H4 (cell line): ENCODE measurements around the gene SMU1. TPM values are rescaled to one million over a fixed set of nuclear protein-coding genes. Genes with fewer than 3 reads are reported as not detected.

Experiments used
- DNase-seq: peaks from one replicate; pipeline ENCODE4 v3.0.0-alpha.2; 2015; ENCODE audit warnings: low spot score
- total RNA-seq: library from RNA; depleted of rRNA; stranded (reverse); fragments of >200 nt; shearing (Covaris generic); gene quantifications from 2 replicates; pipeline ENCODE4 v1.2.3, GENCODE V29; 2014; rRNA removed

The SMU1 gene
- 31.8 and 32.0 TPM in 2 replicates for total RNA-seq

DNA sequence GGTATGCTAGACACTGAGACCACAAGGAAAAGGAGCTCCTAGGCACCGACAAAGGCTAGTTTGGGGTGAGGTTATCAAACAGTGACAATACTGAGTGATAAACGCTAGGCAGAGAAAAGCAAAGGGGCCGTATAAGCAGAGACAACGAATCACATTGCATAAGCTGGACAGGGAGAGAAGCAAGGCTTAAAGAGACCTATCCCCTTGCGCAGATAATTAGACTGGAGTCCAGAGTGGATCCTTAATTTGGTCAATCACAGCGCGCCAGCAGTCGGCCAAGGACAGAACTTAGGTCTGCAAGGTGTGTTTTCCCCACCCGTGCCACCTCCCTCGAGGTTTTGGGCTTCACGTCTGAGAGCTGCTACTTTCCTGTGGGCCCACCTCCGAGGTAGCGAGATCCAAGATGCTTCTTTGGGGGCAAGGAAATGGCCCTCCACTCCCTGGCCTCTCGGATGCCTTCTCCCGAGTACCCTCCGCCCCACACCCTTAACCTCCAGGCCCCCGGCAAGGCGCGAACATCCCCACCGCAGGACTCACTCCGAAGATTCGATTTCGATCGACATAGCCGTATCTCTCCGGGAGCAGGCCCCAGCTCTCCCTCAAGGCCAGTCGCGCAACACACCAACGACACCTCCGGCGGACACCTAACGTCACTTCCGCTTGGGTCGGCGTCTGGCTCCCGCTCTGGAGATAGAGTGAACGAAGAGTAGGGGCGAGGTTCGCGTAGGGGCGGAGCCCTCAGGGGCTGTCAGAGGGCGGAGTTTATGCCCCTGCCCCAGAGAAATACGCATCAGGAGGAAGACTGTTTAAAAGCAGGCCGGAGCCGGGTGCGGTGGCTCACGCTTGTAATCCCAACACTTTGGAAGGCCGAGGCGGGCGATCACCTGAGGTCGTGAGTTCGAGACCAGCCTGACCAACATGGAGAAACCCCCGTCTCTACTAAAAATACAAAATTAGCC lies at the start of gene SMU1:
Gene SMU1 (minus strand): TSS at position 629 of the 959 bp plus-strand sequence. CDS start 66 bp downstream, at position 563.
- peak; percentile 96 for DNase-seq

- DNase-seq: no peak
Measured at GRCh38 chr9:33125461-33125860, 49.0 kb upstream of the SMU1 start.

- DNase-seq: no peak
Measured at GRCh38 chr9:33124751-33125381, 48.4 kb upstream of the SMU1 start.

DNA sequence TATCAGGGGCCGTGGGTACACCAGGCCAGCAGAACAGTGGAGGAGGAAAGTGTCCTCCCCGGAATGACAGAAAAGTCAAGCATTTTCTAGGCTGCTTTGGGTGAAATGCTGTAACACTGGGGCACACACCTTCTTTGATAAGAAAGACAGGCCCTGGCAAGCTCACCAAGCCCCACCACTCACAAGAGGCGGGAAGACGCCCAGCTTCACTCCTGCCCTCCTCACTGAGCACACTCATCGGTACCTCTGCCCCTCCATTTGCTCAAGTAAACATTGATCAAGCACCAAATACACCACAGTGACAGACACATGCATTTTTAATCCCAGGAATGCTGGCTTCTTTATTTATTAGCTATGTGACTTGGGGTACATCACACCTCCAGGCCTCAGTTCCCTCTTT lies 47.6 kb upstream of the SMU1 start:
- no peak for DNase-seq

- DNase-seq: no peak
Measured at GRCh38 chr9:33123407-33124031, 47.0 kb upstream of the SMU1 start.

DNA sequence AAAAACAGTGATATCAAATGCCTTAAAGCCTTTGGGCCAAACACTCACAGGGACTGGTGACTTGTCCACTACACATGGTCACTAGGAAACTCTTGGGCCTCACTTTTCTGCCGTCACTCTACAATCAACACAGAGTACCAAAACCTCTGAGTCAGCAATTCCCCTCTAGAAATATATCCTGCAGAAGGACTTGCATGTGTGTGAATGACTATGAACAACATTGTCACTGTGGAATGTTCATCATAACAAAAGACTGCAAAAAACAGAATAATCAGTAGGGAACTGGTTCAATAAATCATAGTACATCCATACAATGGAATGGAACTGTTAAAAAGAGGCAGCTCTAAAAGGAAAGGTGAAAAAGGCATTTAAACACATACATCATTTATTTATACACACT lies 44.1 kb upstream of the SMU1 start:
- DNase-seq: no peak

- no peak for DNase-seq
Measured at GRCh38 chr9:33117796-33118195, 41.3 kb upstream of the SMU1 start.

GRCh38 chr9:33117306-33117705 lies 40.8 kb upstream of the SMU1 start:
- no peak for DNase-seq

DNA sequence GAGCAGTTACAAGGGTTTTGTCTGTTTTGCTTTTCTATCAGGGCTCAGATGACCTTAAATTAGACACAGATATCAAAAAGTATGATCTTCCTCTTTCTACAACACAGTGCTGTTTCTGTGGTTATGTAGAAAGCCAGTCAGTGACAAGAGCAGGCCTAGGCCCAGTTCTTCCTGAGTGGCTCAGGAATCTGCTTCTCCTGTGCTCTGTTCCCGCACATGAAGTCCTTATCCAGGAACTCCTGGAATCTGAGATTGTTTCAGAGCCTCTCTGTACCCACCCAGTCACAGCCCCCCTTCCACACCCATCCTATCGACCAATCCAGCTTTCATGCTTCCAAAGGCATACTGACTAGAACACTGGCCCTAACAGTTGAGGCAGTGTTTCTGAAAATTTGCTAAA lies 40.4 kb upstream of the SMU1 start:
- DNase-seq: no peak

DNA sequence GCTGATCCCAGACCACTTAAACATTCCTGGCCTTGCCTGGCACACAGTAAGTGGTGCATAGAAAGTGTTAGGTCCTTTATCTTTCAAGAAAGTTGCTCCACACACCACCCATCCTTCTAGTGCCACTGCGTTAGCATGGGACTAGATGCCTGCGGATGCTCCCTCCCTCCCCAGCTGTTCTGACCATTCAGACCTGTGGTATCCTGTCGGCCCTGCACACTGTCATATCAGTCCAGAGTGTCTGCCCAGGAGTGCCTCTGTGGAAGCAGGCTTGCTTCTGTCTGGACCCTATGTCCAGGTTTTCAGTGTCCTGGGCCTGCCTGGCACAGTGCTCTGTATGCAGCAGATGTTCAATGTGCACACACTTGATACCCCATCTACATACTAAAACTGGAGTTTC lies 38.3 kb upstream of the SMU1 start:
- DNase-seq: no peak

DNA sequence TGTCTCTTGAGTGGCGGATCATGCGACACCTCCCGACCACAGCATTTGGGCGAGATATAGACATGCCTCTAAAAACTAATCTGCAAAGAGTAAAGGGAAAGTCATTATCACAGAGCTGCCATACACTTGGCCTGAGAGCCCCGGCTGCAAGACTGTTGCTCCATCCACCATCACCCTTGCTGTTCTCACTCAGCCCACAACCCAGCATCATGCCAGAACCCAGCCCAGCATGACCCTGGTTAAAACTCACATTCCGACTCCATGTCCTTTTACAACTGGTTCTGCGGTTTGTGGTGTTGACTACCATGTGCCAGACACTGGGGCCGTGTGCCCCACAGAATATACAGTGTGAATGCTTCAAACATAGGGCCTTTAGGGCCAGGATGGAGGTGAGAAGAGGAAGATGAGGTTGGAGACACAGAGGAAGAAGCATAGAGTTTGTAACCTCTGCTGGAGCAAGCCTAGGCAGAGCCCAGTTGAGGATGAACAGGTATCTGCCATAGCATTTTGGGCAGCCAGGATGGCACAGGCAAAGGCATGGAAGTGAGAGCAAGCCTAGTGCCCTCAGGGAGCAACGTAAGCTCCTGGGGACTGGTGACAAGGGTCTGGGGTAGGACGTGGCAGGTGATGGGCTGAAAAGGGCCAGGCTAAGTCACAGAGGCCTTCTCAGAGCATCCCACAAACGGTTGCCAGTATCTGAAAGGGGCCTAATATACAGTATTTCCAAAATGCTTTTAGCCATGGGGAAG lies 37.5 kb upstream of the SMU1 start:
- DNase-seq: no peak

DNA sequence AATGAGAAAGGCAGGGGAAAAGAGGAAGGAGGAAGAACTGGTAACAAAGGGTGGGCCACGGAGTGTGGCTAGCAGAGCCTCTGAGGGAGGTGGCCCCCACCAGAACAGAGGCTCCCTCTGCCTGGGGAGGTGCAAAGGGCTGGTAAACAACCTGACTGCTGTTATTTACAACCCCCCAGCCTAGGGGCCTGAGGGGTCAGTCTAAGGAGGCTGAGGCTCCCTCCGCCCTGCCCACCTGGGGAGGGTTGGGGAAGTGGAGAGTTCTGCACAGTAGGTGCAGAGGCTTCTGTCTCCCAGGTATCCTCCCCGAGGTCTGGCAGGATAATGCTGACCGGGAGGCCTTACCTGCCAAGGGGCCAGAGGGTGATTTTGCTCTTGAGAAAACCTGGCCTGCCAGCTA lies 35.6 kb upstream of the SMU1 start:
- no peak for DNase-seq

DNA sequence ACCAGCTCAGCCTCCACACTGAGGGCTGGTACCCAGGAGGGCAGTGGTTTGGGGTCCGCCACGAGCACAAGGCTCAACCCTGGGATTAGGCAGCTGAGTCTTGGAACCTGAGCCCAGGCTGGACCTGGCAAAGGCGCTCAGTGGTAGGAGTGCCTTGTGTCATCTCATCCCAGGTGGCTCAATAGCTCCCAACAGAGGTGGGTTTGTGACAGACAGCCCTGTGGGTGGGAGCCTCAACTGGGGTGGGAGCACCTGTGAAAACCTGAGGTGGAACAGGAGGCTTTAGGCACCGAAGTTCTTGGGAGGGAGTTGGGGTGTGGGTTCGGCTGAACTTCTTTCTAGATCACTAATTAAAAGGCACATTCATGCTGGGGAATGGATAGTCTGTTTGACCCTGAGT lies 35.2 kb upstream of the SMU1 start:
- DNase-seq: no peak

DNA sequence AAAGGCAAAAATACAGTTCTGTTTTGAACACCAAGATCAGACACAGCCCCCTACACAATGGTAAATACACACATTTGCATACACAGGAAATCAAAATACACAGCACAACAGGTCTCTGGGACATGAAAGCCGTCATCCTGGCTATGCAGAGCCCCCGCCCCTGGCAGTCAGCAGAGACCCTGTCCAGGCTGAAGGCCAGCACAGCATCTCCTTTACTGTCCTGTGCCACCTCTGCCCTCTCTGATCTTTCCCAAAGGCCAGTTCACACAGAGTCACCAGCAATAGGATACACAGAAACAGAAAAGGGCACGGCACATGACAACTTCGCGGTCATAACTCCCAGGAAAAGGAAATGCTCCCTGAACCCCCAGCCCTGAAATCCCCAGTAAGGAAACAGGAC lies 34.2 kb upstream of the SMU1 start:
- DNase-seq: no peak

DNA sequence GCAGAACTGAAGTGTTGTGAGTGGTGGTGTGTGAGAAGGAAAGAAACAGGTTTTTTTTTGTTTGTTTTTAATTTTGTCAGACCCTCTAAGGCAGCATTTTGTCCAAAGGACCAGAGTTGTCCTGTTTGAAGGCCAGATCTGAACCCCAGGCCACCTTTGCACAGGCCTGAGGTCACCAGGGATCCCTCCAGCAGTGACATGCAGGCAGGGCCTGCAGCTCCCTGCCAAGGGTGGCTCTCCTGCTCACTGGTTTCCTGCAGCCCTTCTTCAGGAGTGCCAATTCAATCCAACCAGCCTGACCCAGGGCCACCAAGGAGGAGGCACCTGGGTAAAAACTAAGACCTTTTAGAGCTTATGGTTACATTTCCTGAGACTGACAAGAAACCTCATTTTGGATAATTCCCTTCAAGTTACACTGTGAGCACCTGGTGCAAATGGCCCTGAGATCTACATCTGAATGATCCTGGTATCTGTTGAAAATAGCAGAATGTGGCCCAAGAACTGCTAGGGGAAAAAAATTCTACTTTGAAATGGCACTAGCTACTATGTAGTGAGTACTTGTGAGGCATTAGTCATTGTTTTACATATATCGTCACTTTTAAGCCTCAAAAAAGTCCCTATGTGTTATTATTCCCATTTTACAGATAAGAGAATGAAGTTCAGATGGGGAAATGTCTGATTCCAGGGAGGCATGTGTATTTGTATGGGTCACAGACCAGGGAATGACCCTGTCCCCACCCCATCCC lies 33.5 kb upstream of the SMU1 start:
- DNase-seq: no peak

- DNase-seq: no peak
Measured at GRCh38 chr9:33109097-33109496, 32.6 kb upstream of the SMU1 start.

- DNase-seq: no peak
Measured at GRCh38 chr9:33108472-33108871, 32.0 kb upstream of the SMU1 start.

- DNase-seq: no peak
Measured at GRCh38 chr9:33107762-33108161, 31.3 kb upstream of the SMU1 start.

DNA sequence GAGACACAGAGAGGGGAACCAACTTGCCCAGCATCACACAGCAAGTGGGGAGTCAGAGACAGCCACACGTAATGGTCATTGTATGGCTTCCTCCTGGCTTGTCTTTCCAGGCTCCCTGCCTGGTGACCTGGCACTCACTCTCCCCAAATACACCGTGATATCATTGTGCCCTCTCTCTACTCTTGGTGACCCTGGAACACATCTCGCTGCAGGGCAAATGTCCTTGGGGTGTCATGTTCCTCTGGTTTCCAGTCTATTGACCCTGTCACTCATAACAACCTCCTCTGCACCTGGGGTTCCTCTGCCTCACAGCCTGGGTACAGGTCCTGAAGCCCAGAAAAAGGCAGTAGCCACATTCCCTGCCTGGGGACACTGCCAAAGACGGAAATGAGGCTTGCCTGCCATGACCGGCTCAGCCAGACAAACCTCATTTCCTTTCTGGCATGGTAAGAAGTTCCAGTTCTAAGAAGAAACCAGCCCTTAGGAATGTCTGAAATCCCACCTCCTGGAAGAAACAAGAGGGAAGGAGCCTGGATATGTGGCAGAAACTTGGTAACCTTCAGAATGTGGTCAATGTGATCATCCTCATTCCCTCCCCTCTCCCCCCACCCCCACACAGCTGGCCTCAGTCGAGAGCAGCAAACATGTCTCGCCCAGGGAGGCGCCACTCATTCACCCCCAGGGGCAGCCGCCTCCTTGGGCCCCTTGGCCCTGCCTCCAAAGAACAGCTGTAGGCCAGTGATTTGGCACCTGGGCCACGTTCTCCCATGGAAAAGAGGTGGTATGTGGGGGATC lies 30.6 kb upstream of the SMU1 start:
- DNase-seq: peak; percentile 77

DNA sequence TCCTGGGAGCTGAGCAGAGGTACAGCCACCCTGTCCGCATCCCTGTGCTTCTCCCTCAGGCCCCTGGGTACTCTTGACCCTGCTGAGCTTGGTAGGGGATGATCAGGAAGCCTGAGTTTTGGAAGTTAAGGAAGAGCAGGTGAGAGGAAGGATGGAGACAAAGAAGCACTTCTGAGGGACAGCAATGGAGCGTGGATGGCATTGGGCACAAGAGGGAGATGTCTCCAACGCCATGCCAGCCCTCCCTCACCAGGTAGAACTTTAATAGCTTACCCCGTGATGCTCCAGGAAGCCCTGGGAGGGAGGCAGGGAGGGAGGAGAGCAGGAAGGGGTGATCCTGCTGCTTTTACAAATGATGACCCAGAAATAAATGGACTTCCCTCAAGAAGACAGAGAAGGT lies 29.9 kb upstream of the SMU1 start:
- no peak for DNase-seq
